Smooth muscle cell (in vitro differentiated cells): ENCODE results near the gene THSD7A. TPM values are rescaled to one million over a fixed set of nuclear protein-coding genes. Genes with fewer than 3 reads are reported as not detected.

Experiments
- DNase-seq: peaks from one replicate; lab custom pipeline; 2025; ENCODE audit not compliant: unreplicated experiment; lab: John Stamatoyannopoulos, UW
- H2AFZ ChIP-seq: fragments of 200-600 bp; sonication (generic); 2 replicates; pipeline ENCODE4 v1.6.0; 2016; ENCODE audit warnings: antibody characterized with exemption, low read depth, mild to moderate bottlenecking
- H3F3A ChIP-seq: fragments of 200-600 bp; sonication (generic); 2 replicates; pipeline ENCODE4 v1.6.0; 2017; ENCODE audit warnings: antibody characterized with exemption, low read depth
- H3K27ac ChIP-seq: fragments of 200-600 bp; sonication (generic); 2 replicates; pipeline ENCODE4 v1.5.1; 2016; ENCODE audit warnings: low read depth, mild to moderate bottlenecking
- H3K27me3 ChIP-seq: fragments of 200-600 bp; sonication (generic); 2 replicates; pipeline ENCODE4 v1.6.1; 2016; ENCODE audit warnings: low read depth, mild to moderate bottlenecking
- H3K36me3 ChIP-seq: fragments of 200-600 bp; sonication (generic); 2 replicates; pipeline ENCODE4 v1.5.1; 2016; ENCODE audit warnings: low read depth
- H3K4me1 ChIP-seq: fragments of 200-600 bp; sonication (generic); 2 replicates; pipeline ENCODE4 v1.5.1; 2016; ENCODE audit warnings: low read depth
- H3K4me2 ChIP-seq: fragments of 200-600 bp; sonication (generic); 2 replicates; pipeline ENCODE4 v1.6.0; 2016; ENCODE audit warnings: mild to moderate bottlenecking
- H3K4me3 ChIP-seq: fragments of 200-600 bp; sonication (generic); 2 replicates; pipeline ENCODE4 v1.5.1; 2016; ENCODE audit warnings: mild to moderate bottlenecking
- H3K79me2 ChIP-seq: fragments of 200-600 bp; sonication (generic); 2 replicates; pipeline ENCODE4 v1.6.0; 2016; ENCODE audit warnings: low read depth, mild to moderate bottlenecking
- H3K9ac ChIP-seq: fragments of 200-600 bp; sonication (generic); 2 replicates; pipeline ENCODE4 v1.6.0; 2016; ENCODE audit warnings: low read depth
- H3K9me3 ChIP-seq: fragments of 200-600 bp; sonication (generic); replicated peaks from 2 replicates; pipeline ENCODE4 v1.5.1; 2016; ENCODE audit warnings: low read depth
- H4K20me1 ChIP-seq: fragments of 200-600 bp; sonication (generic); 2 replicates; pipeline ENCODE4 v1.6.0; 2016; ENCODE audit warnings: low read depth
- CTCF ChIP-seq: fragments of 200-600 bp; sonication (generic); IDR thresholded peaks from 2 replicates; pipeline ENCODE4 v1.5.1; 2017; ENCODE audit warnings: borderline replicate concordance, mild to moderate bottlenecking, antibody characterized with exemption; ENCODE audit not compliant: insufficient read depth, poor library complexity, severe bottlenecking
- WGBS: methylation state at CpG from one replicate; pipeline ENCODE4 v1.1.7; 2016; ENCODE audit warnings: low lambda C conversion rate; 5-methylcytosine and 5-hydroxymethylcytosine counted together
- polyA plus RNA-seq: library from polyadenylated mRNA; unstranded; fragments of >200 nt; fragmentation: Nextera tagmentation; extraction: Ambion mirVana; gene quantifications from 2 replicates; pipeline ENCODE4 v1.2.1, GENCODE V29; 2016
- total RNA-seq: library from RNA; depleted of rRNA; stranded (reverse); fragments of >200 nt; gene quantifications from 2 replicates; pipeline ENCODE4 v1.2.3, GENCODE V29; 2014

The THSD7A gene
- total and polyA plus RNA-seq, 2 experiments from 2014 or later = 1.7 to 2.7 TPM

- no peaks in the 10 kb centered on the region for H3K27me3 ChIP-seq
- TF ChIP-seq CTCF = no peak
- no peaks in the 10 kb centered on the region for H3K36me3 ChIP-seq
- no peak overlapping the region for H2AFZ ChIP-seq
- no peak overlapping the region for H3K4me2 ChIP-seq
- WGBS = 97% methylated on average over 1 of the region's 1 CpG
- H3K79me2 ChIP-seq = no peaks in the 10 kb centered on the region
- H3K9ac ChIP-seq = no peak overlapping the region
- H3K27ac ChIP-seq = no peak overlapping the region
- DNase-seq = no peak
- H3K9me3 ChIP-seq = no peaks in the 10 kb centered on the region
- no peaks in the 10 kb centered on the region for H4K20me1 ChIP-seq
- H3K4me3 ChIP-seq = no peak overlapping the region
- H3K4me1 ChIP-seq = no peaks in the 10 kb centered on the region
- H3F3A ChIP-seq = no peaks in the 10 kb centered on the region
These were observed 104.1 kb downstream of the THSD7A start for GRCh38 chr7:11727864-11728263.

- DNase-seq = no peak
- H3K4me1 ChIP-seq = no peaks in the 10 kb centered on the region
- H4K20me1 ChIP-seq = no peaks in the 10 kb centered on the region
- no peak overlapping the region for H3K9ac ChIP-seq
- H3K9me3 ChIP-seq = no peaks in the 10 kb centered on the region
- H3K27ac ChIP-seq = no peak overlapping the region
- no peak overlapping the region for H3K4me2 ChIP-seq
- no peaks in the 10 kb centered on the region for H3K79me2 ChIP-seq
- H3K4me3 ChIP-seq = no peak overlapping the region
- no peak overlapping the region for H2AFZ ChIP-seq
- 82% methylated on average over 6 of the region's 6 CpGs for WGBS
- H3F3A ChIP-seq = no peaks in the 10 kb centered on the region
- no peaks in the 10 kb centered on the region for H3K36me3 ChIP-seq
- no peak for TF ChIP-seq CTCF
- no peaks in the 10 kb centered on the region for H3K27me3 ChIP-seq
These were observed 105.2 kb downstream of the THSD7A start for GRCh38 chr7:11726794-11727155.

GRCh38 chr7:11726001-11726793, 105.8 kb downstream of the THSD7A start:
- H3F3A ChIP-seq = no peaks in the 10 kb centered on the region
- H3K27me3 ChIP-seq = no peaks in the 10 kb centered on the region
- H3K4me1 ChIP-seq = no peaks in the 10 kb centered on the region
- TF ChIP-seq CTCF = no peak
- no peak overlapping the region for H2AFZ ChIP-seq
- H3K4me2 ChIP-seq = no peak overlapping the region
- H4K20me1 ChIP-seq = no peaks in the 10 kb centered on the region
- H3K9me3 ChIP-seq = no peaks in the 10 kb centered on the region
- no peaks in the 10 kb centered on the region for H3K36me3 ChIP-seq
- no peaks in the 10 kb centered on the region for H3K79me2 ChIP-seq
- no peak overlapping the region for H3K27ac ChIP-seq
- no peak for DNase-seq
- H3K9ac ChIP-seq = no peak overlapping the region
- no peak overlapping the region for H3K4me3 ChIP-seq
- 90% methylated on average over 7 of the region's 7 CpGs for whole genome bisulfite sequencing

- H3K27me3 ChIP-seq = no peaks in the 10 kb centered on the region
- H3K4me1 ChIP-seq = no peaks in the 10 kb centered on the region
- H2AFZ ChIP-seq = no peak overlapping the region
- no peak overlapping the region for H3K4me3 ChIP-seq
- no peaks in the 10 kb centered on the region for H3K79me2 ChIP-seq
- H4K20me1 ChIP-seq = no peaks in the 10 kb centered on the region
- H3K9ac ChIP-seq = no peak overlapping the region
- H3K36me3 ChIP-seq = no peaks in the 10 kb centered on the region
- no peaks in the 10 kb centered on the region for H3F3A ChIP-seq
- H3K27ac ChIP-seq = no peak overlapping the region
- no peak for TF ChIP-seq CTCF
- H3K9me3 ChIP-seq = no peaks in the 10 kb centered on the region
- no peak overlapping the region for H3K4me2 ChIP-seq
- DNase-seq = no peak
These were observed 115.8 kb downstream of the THSD7A start for GRCh38 chr7:11716185-11716584.
